GM18858 (cell line): ENCODE measurements around the gene HYKK.
"Not testable (repeated sequence)": the region's sequence is repeated elsewhere in the genome, so short reads cannot be mapped to it uniquely, and the experiment has no call there.

ENCODE experiments used
- ATAC-seq: cut with Tn5 transposase; IDR thresholded peaks from one replicate; pipeline ENCODE4 v1.9.1; 2021; ENCODE audit not compliant: unreplicated experiment

Gene HYKK

GRCh38 chr15:78540141-78540870, 32.9 kb downstream of the HYKK start, which contains the start of gene PSMA4:
Gene PSMA4, plus strand, starts transcription at chr15:78540444. Its CDS starts 1,484 bp downstream, at chr15:78541928.
- no peak for ATAC-seq

- no peak for ATAC-seq
Observed at GRCh38 chr15:78540871-78541743, 33.7 kb downstream of the HYKK start.

GRCh38 chr15:78541744-78542034, 34.3 kb downstream of the HYKK start:
- no peak for ATAC-seq

GRCh38 chr15:78542647-78543046, 35.3 kb downstream of the HYKK start:
- ATAC-seq: no peak

- ATAC-seq: no peak
Observed at GRCh38 chr15:78550194-78550593, 42.8 kb downstream of the HYKK start.

GRCh38 chr15:78550815-78551214, 43.4 kb downstream of the HYKK start:
- no peak for ATAC-seq

- ATAC-seq: no peak
Observed at GRCh38 chr15:78551902-78552301, 44.5 kb downstream of the HYKK start.

GRCh38 chr15:78552597-78552996, 45.2 kb downstream of the HYKK start:
- ATAC-seq: no peak

- ATAC-seq: not testable (repeated sequence)
Observed at GRCh38 chr15:78560201-78560600, 52.8 kb downstream of the HYKK start.

GRCh38 chr15:78561490-78561889, 54.1 kb downstream of the HYKK start:
- ATAC-seq: no peak

GRCh38 chr15:78563092-78563491, 55.7 kb downstream of the HYKK start:
- ATAC-seq: no peak

- no peak for ATAC-seq
Observed at GRCh38 chr15:78564743-78565096, 57.3 kb downstream of the HYKK start.

GRCh38 chr15:78565097-78565950, 57.9 kb downstream of the HYKK start, which contains the start of gene CHRNA5:
Gene CHRNA5, plus strand, starts transcription at chr15:78565520. Its CDS starts 200 bp downstream, at chr15:78565720.
- no peak for ATAC-seq

GRCh38 chr15:78565951-78566774, 58.8 kb downstream of the HYKK start:
- ATAC-seq: no peak

GRCh38 chr15:78567531-78567930, 60.2 kb downstream of the HYKK start:
- ATAC-seq: no peak

GRCh38 chr15:78570710-78571109, 63.3 kb downstream of the HYKK start:
- ATAC-seq: no peak

- ATAC-seq: no peak
Observed at GRCh38 chr15:78571382-78571781, 64.0 kb downstream of the HYKK start.

GRCh38 chr15:78573416-78573815, 66.0 kb downstream of the HYKK start:
- ATAC-seq: no peak

- ATAC-seq: no peak
Observed at GRCh38 chr15:78574944-78575343, 67.6 kb downstream of the HYKK start.
